ENCODE measurements around the gene TRAF4.
"Not testable (repeated sequence)": the region's sequence is repeated elsewhere in the genome, so short reads cannot be mapped to it uniquely, and the experiment has no call there.

The TRAF4 gene

GRCh38 chr17:28777178-28777577, 33.4 kb downstream of the TRAF4 start:
- DNase-seq (ENCODE audit: low read depth in 2 of 2) = no peak

GRCh38 chr17:28779601-28780000, 35.8 kb downstream of the TRAF4 start:
- not testable (repeated sequence) for H3K4me3 ChIP-seq (replicated peaks in 1 of 2; ENCODE audit: low read depth in 2 of 2, low read length in 2 of 2); DNase-seq (ENCODE audit: low read depth in 2 of 2)

More at GRCh38 chr17:28777178-28777577, 33.4 kb downstream of the TRAF4 start:
- no peak overlapping the region for H3K4me3 ChIP-seq (replicated peaks in 1 of 2; ENCODE audit: low read depth in 2 of 2, low read length in 2 of 2)
- no peak for TF ChIP-seq CTCF (IDR thresholded peaks at IDR 0.05; ENCODE audit: low read depth, low read length)

- DNase-seq (ENCODE audit: low read depth in 2 of 2) = no peak
Measured at GRCh38 chr17:28783161-28783560, 39.4 kb downstream of the TRAF4 start.

GRCh38 chr17:28788100-28788499, 44.3 kb downstream of the TRAF4 start:
- no peak for TF ChIP-seq CTCF (IDR thresholded peaks at IDR 0.05; ENCODE audit: low read depth, low read length)
- no peak overlapping the region for H3K4me3 ChIP-seq (replicated peaks in 1 of 2; ENCODE audit: low read depth in 2 of 2, low read length in 2 of 2)
- no peak for DNase-seq (ENCODE audit: low read depth in 2 of 2)

More at GRCh38 chr17:28783161-28783560, 39.4 kb downstream of the TRAF4 start:
- H3K4me3 ChIP-seq (replicated peaks in 1 of 2; ENCODE audit: low read depth in 2 of 2, low read length in 2 of 2) = no peak overlapping the region
- TF ChIP-seq CTCF (IDR thresholded peaks at IDR 0.05; ENCODE audit: low read depth, low read length) = no peak

- TF ChIP-seq CTCF (IDR thresholded peaks at IDR 0.05; ENCODE audit: low read depth, low read length) = no peak
- DNase-seq (ENCODE audit: low read depth in 2 of 2) = peak; percentile 19 to 33
- no peak overlapping the region for H3K4me3 ChIP-seq (replicated peaks in 1 of 2; ENCODE audit: low read depth in 2 of 2, low read length in 2 of 2)
Measured at GRCh38 chr17:28792877-28793661, 49.3 kb downstream of the TRAF4 start.

GRCh38 chr17:28794846-28795441, 51.1 kb downstream of the TRAF4 start:
- not testable (repeated sequence) for H3K4me3 ChIP-seq (replicated peaks in 1 of 2; ENCODE audit: low read depth in 2 of 2, low read length in 2 of 2); DNase-seq (ENCODE audit: low read depth in 2 of 2)

GRCh38 chr17:28796062-28796461, 52.3 kb downstream of the TRAF4 start:
- H3K4me3 ChIP-seq (replicated peaks in 1 of 2; ENCODE audit: low read depth in 2 of 2, low read length in 2 of 2) = no peak overlapping the region
- TF ChIP-seq CTCF (IDR thresholded peaks at IDR 0.05; ENCODE audit: low read depth, low read length) = no peak
- DNase-seq (ENCODE audit: low read depth in 2 of 2) = no peak

All from cardiac fibroblast (primary cell).